Ishikawa (cell line): Measurements from ENCODE around the gene PACSIN1.

Experiments used
- CEBPB ChIP-seq: IDR thresholded peaks from 2 replicates; pipeline ENCODE4 v1.6.1; 2012
- CREB1 ChIP-seq: IDR thresholded peaks from 2 replicates; pipeline ENCODE4 v1.6.1; 2012; ENCODE audit warnings: low read depth
- EGR1 ChIP-seq: IDR thresholded peaks from 2 replicates; pipeline ENCODE4 v1.6.1; 2012
- EP300 ChIP-seq: IDR thresholded peaks from 2 replicates; pipeline ENCODE4 v1.6.1; 2012; ENCODE audit warnings: borderline replicate concordance
- FOXM1 ChIP-seq: IDR thresholded peaks from 2 replicates; pipeline ENCODE4 v1.6.1; 2012; ENCODE audit warnings: low read depth, borderline replicate concordance
- MAX ChIP-seq: IDR thresholded peaks from 2 replicates; pipeline ENCODE4 v1.6.1; 2012
- NFIC ChIP-seq: IDR thresholded peaks from 2 replicates; pipeline ENCODE4 v1.6.1; 2012
- RAD21 ChIP-seq: IDR thresholded peaks from 2 replicates; pipeline ENCODE4 v1.6.1; 2012; ENCODE audit warnings: low read depth
- REST ChIP-seq: IDR thresholded peaks from 2 replicates; pipeline ENCODE4 v1.6.1; 2012; ENCODE audit warnings: low read depth, mild to moderate bottlenecking
- TAF1 ChIP-seq: IDR thresholded peaks from 2 replicates; pipeline ENCODE4 v1.6.1; 2012; ENCODE audit warnings: low read depth, mild to moderate bottlenecking
- TCF12 ChIP-seq: IDR thresholded peaks from 2 replicates; pipeline ENCODE4 v1.6.1; 2012; ENCODE audit warnings: low read depth
- TEAD4 ChIP-seq: IDR thresholded peaks from 2 replicates; pipeline ENCODE4 v1.6.1; 2012
- USF1 ChIP-seq: IDR thresholded peaks from 2 replicates; pipeline ENCODE4 v1.6.1; 2012
- YY1 ChIP-seq: IDR thresholded peaks from 2 replicates; pipeline ENCODE4 v1.6.1; 2012; ENCODE audit warnings: low read depth

- no peak for TF ChIP-seq YY1
- TF ChIP-seq REST = no peak
- no peak for TF ChIP-seq TEAD4
- TF ChIP-seq EP300 = no peak
- TF ChIP-seq CREB1 = no peak
- TF ChIP-seq RAD21 = no peak
- no peak for TF ChIP-seq CEBPB
- TF ChIP-seq MAX = no peak
- no peak for TF ChIP-seq TCF12
- TF ChIP-seq EGR1 = no peak
- no peak for TF ChIP-seq NFIC
- no peak for TF ChIP-seq FOXM1
- TF ChIP-seq USF1 = no peak
- no peak for TF ChIP-seq TAF1
These were observed 79.0 kb downstream of the PACSIN1 start for GRCh38 chr6:34544776-34545471.
